Measurements from ENCODE around the gene CFDP1.

DNA sequence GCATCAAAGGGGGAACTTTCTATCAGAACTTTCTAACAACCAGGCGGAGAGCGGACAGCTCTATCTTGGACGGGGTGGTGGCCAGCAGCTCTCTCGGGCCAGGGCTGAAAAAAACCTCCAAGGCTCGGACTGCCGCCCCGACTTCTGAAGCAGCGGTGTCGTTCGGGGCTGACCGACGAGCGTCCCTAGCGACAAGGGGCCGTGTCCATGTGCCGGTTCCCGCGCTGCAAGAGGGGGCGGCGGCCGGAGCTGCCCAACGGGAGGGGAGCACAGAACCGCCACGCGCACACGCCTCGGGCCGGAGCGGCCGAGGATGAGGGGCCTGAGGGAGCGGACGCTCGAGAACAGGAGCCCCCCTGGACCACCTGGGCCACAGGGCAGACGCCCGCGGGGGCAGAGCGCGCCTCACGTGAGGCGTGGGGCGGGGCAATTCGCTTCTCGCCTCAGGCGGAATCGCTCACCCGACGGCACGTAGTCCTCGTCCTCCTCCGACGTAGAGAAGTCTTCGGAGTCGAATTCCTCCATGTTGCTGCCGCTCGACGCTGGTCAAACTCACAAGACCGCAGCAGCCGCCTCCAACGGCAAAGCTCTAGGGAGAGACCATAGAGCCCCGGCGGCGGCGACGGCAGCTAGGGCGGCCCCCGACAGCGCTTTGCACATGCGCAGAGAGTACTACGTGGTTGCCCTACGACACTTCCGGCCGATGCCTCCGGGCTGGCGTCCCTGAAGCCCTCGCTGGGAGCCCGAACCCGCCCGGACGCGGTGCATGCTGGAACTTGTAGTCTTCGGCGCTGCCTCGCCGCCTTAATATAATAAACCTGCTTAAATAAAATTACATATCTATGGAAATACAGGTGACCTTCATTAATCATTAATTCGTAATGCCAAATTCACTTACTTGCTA, at the start of gene CFDP1:
- TF ChIP-seq, protein P1, sequence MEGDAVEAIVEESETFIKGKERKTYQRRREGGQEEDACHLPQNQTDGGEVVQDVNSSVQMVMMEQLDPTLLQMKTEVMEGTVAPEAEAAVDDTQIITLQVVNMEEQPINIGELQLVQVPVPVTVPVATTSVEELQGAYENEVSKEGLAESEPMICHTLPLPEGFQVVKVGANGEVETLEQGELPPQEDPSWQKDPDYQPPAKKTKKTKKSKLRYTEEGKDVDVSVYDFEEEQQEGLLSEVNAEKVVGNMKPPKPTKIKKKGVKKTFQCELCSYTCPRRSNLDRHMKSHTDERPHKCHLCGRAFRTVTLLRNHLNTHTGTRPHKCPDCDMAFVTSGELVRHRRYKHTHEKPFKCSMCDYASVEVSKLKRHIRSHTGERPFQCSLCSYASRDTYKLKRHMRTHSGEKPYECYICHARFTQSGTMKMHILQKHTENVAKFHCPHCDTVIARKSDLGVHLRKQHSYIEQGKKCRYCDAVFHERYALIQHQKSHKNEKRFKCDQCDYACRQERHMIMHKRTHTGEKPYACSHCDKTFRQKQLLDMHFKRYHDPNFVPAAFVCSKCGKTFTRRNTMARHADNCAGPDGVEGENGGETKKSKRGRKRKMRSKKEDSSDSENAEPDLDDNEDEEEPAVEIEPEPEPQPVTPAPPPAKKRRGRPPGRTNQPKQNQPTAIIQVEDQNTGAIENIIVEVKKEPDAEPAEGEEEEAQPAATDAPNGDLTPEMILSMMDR (IDR thresholded peaks at IDR 0.05): peak in 1 of 3 experiments; percentile 20
- TF ChIP-seq POLR2A (IDR thresholded peaks at IDR 0.05; ENCODE audit: low read depth) (peak; percentile 63), EP300 (IDR thresholded peaks at IDR 0.05) (no peak)
